Bronchial epithelial cell (primary cell): ENCODE measurements around the gene OSBPL1A. TPM values are rescaled to one million over a fixed set of nuclear protein-coding genes. Genes with fewer than 3 reads are reported as not detected.

Experiments used
- DNase-seq: peaks from one replicate; pipeline ENCODE4 v3.0.0-alpha.2; 2010; ENCODE audit warnings: low read depth
- FAIRE-seq: peaks from 2 replicates; lab custom pipeline; 2011; peaks lifted over from hg19 to GRCh38; lab: Jason Lieb, UNC
- H3K27me3 ChIP-seq: 2 replicates; pipeline ENCODE4 v1.5.1; 2011; ENCODE audit warnings: low read length; ENCODE audit not compliant: control insufficient read depth, insufficient read depth
- H3K36me3 ChIP-seq: 2 replicates; pipeline ENCODE4 v1.5.1; 2011; ENCODE audit warnings: low read length; ENCODE audit not compliant: control insufficient read depth, insufficient read depth
- H3K4me3 ChIP-seq: 2 replicates; pipeline ENCODE4 v1.5.1; 2011; ENCODE audit warnings: mild to moderate bottlenecking, low read depth, low read length, control low read depth
- total RNA-seq: library from RNA; depleted of rRNA; stranded (reverse); fragments of >200 nt; gene quantifications from 2 replicates; pipeline ENCODE4 v1.2.1, GENCODE V29; 2014
- TF ChIP-seq, protein P1 (sequence below): IDR thresholded peaks from 2 replicates; pipeline ENCODE4 v1.5.1; 2011; ENCODE audit warnings: mild to moderate bottlenecking, moderate library complexity, low read length, control low read depth, inconsistent platforms; ENCODE audit not compliant: insufficient read depth, severe bottlenecking

Gene OSBPL1A
- total RNA-seq, 1 donor from 2014 or later, result 22.6 TPM

GRCh38 chr18:24231773-24232735 lies 165.6 kb downstream of the OSBPL1A start:
- no peak for FAIRE-seq

GRCh38 chr18:24230766-24231165 lies 166.9 kb downstream of the OSBPL1A start:
- TF ChIP-seq, protein P1, sequence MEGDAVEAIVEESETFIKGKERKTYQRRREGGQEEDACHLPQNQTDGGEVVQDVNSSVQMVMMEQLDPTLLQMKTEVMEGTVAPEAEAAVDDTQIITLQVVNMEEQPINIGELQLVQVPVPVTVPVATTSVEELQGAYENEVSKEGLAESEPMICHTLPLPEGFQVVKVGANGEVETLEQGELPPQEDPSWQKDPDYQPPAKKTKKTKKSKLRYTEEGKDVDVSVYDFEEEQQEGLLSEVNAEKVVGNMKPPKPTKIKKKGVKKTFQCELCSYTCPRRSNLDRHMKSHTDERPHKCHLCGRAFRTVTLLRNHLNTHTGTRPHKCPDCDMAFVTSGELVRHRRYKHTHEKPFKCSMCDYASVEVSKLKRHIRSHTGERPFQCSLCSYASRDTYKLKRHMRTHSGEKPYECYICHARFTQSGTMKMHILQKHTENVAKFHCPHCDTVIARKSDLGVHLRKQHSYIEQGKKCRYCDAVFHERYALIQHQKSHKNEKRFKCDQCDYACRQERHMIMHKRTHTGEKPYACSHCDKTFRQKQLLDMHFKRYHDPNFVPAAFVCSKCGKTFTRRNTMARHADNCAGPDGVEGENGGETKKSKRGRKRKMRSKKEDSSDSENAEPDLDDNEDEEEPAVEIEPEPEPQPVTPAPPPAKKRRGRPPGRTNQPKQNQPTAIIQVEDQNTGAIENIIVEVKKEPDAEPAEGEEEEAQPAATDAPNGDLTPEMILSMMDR, result no peak
- H3K27me3 ChIP-seq, result no peaks in the 10 kb centered on the region
- no peak for DNase-seq
- H3K4me3 ChIP-seq, result no peak overlapping the region
- FAIRE-seq, result no peak
- H3K36me3 ChIP-seq, result no peaks in the 10 kb centered on the region

More at GRCh38 chr18:24231773-24232735, 165.6 kb downstream of the OSBPL1A start:
- TF ChIP-seq, protein P1, result no peak
- Histone ChIP-seq H3K36me3 (no peaks in the 10 kb centered on the region), H3K4me3 (no peak overlapping the region), H3K27me3 (no peaks in the 10 kb centered on the region)
- peak; percentile 40 for DNase-seq

DNA sequence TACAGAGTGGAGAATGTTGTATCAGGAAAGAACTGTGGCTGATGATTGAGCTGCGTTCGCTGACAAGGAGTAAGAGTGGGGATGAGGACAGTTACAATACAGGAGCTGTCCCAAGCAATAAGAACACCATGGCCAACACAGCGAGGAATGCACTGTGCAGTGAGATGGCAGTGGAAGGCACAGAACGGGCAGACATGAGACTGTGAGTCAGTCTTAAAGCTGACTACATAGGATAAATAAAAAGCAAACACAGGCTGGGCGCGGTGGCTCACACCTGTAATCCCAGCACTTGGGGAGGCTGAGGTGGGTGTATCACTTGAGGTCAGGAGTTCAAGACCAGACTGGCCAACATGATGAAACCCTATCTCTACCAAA lies 169.0 kb downstream of the OSBPL1A start:
- no peaks in the 10 kb centered on the region for H3K27me3 ChIP-seq
- H3K36me3 ChIP-seq, result no peaks in the 10 kb centered on the region
- FAIRE-seq (peak; percentile 13), DNase-seq (no peak)
- no peak overlapping the region for H3K4me3 ChIP-seq
- TF ChIP-seq, protein P1, result no peak

- no peak for FAIRE-seq
- H3K36me3 ChIP-seq, result no peaks in the 10 kb centered on the region
Measured at GRCh38 chr18:24227977-24228666, 169.5 kb downstream of the OSBPL1A start.

DNA sequence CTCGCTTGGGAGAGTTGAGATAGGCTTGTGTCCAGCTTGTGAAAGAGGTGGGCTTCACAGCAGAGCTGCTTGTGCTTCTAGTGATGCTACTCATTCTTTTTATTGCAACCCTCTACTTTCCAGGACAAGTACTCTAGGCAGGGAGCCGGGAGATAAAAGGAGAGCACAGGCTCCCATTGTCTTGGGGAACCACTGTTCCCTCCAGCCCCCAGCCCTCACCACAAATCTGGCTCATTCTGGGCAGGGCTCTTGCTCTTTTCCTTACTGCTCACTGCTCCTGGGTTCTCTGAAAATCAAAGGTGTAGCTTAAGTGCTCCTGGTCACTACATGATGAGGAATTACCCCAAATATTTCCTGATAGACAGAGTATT lies 177.3 kb downstream of the OSBPL1A start:
- TF ChIP-seq, protein P1, result no peak
- Histone ChIP-seq H3K36me3 (no peaks in the 10 kb centered on the region), H3K27me3 (no peaks in the 10 kb centered on the region), H3K4me3 (no peak overlapping the region)
- no peak for FAIRE-seq
- no peak for DNase-seq

More at GRCh38 chr18:24227977-24228666, 169.5 kb downstream of the OSBPL1A start:
- no peak for DNase-seq
- H3K27me3 ChIP-seq, result no peaks in the 10 kb centered on the region
- TF ChIP-seq, protein P1, result no peak
- H3K4me3 ChIP-seq, result no peak overlapping the region
